Metanephros (tissue), 1 donor: Measurements from ENCODE around the gene TCF21. TPM values are rescaled to one million over a fixed set of nuclear protein-coding genes. Genes with fewer than 3 reads are reported as not detected.

Experiments
- total RNA-seq: library from RNA; depleted of rRNA; stranded (reverse); fragments of >200 nt; gene quantifications from one replicate; pipeline ENCODE4 v1.2.3, GENCODE V29; 2014

Gene TCF21
- 73.6 TPM for total RNA-seq

GRCh38 chr6:133888929-133889556 lies at the start of gene TCF21:
Gene TCF21, plus strand, starts transcription at chr6:133889113. Its CDS starts 285 bp downstream, at chr6:133889398.

Other genes starting within 250 kb of the TCF21 start
- gene TBPL1, start 64.1 kb downstream of the TCF21 start, total RNA-seq, result 24.1 TPM
- gene SLC2A12, start 163.5 kb downstream of the TCF21 start, total RNA-seq, result 3.1 TPM